ENCODE measurements around the gene ARHGAP12. TPM values are rescaled to one million over a fixed set of nuclear protein-coding genes. Genes with fewer than 3 reads are reported as not detected.
"Not testable (repeated sequence)": the region's sequence is repeated elsewhere in the genome, so short reads cannot be mapped to it uniquely, and the experiment has no call there.

Gene ARHGAP12
- polyA plus RNA-seq, 4 donors = 28.4 to 41.6 (median 37.4) TPM

DNA sequence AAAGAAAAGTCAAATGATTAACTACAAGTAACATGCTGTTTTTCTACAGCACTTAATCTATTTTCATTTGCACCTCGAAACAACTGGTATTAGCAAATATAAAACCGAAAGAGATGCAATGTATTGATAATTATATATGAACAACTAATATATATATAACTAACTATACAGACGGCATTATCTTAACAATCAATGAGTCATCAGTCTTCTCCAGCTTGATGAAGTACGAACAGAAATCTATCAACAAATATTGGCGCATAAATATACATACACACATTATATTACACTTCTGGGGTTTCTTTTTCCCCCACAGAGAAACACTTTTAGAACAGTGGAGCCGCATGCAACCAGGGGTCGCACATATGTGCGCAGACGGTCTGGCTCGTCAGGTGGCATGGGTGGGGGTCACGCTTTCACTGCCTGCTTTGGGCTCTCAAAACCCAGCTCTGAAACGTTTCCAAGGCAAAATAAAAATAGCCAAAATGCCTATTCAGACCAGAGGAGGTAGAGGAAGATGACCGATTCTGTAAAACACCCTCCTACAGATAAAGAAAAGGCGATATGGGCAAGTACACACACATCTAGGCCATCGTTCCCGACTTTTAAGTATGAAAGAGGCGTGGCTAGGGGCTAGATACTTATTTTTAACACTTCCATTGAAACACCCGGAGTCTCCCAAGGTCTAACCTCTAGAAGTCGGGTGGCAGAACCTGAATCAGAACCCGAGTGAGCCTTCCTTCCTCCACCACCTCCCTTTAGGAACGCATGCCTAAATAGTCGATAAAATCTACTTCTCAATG lies 1.7 kb downstream of the ARHGAP12 start:
- DNase-seq (ENCODE audit: low read depth in 4 of 4, low spot score in 3 of 4) = no peak

DNA sequence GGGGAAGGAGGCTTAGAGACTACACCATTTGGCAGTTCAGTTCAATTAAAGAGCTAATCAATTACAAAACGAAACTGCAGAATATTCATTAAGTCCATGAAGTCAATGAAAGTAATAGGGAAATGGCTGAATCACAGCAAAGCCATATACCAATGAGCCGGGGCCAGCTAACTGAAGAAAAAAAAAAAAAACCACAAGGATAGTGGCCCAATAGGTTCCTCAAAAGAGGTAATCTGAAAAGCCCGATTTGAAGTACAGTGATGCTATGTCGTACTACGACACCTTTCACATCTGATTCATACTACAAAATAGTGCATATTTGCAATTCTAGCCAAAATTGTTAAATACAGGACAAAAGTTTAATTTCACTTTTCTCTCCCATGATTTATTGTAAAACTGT lies 2.5 kb downstream of the ARHGAP12 start:
- DNase-seq (ENCODE audit: low read depth in 4 of 4, low spot score in 3 of 4) = no peak

DNA sequence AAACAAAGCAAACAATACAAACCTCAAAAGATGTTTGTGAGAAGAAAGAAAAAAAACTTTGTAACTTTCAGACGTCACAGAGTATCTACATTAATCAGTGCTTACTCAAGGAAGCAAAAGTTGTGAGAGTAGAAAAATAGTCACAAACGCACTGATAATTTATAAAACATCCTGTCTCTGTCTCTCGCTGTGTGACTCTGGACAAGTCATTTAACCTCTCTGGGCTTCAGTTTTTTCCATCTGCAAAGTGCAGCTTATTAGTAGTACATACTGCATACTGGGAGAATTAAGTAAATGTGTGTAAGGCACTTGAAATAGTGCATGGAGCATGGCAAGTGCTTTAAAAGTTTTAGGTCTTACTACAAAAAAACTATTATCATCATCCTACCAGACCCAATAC lies 3.8 kb downstream of the ARHGAP12 start:
- DNase-seq (ENCODE audit: low read depth in 4 of 4, low spot score in 3 of 4) = no peak

DNA sequence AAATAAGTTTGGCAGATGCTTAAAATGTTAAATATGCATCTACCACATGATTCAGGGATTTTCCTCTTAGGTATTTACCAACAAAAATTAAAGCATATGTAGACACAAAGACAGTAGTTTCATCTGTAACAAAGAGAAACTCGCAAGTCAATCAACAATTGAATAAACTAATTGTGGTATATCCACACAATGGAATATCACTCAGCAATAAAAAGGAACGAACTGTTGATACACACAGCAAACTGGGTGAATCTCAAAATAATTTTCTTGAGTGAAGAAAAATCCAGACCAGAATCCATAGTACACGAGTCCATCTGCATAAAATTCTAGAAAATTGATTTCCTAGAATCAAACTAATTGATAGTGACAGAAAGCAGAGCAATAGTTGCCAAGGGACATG lies 5.2 kb downstream of the ARHGAP12 start:
- no peak for DNase-seq (ENCODE audit: low read depth in 4 of 4, low spot score in 3 of 4)

DNA sequence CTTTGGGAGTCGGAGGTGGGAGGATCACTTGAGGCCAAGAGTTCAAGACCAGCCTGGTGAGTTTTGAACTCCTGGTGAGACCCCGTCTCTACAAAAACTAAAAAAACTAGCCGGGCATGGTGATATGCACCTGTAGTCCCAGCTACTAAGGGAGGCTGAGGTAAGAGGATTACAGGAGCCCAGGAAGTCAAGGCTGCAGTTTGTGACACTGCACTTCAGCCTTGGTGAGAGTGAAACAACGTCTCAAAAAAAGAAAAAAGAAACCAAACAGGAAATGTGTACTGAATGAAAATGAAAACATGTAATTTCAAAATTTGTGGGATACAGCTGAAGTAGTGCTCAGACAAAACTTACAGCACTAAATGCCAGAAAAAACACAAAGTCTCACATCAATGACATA lies 7.6 kb downstream of the ARHGAP12 start:
- DNase-seq (ENCODE audit: low read depth in 4 of 4, low spot score in 3 of 4) = no peak

DNA sequence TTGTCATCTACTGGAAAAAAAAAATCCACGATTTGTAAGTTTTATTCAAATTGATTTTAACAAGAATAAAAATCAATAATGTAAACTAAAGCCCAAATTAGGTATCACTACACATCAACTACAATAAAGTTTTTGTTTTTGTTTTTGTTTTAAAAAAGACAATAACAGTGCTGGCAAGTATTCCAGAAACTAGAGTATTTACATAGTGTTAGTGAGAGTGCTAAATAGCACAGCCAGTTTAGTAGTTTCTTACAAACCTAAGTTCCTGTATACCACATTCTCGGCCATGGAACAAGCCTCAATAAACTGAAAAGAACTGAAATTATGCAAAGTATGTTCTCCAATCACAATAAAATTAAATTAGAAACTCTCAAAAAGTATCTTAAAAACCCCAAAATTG lies 8.1 kb downstream of the ARHGAP12 start:
- no peak for DNase-seq (ENCODE audit: low read depth in 4 of 4, low spot score in 3 of 4)

DNA sequence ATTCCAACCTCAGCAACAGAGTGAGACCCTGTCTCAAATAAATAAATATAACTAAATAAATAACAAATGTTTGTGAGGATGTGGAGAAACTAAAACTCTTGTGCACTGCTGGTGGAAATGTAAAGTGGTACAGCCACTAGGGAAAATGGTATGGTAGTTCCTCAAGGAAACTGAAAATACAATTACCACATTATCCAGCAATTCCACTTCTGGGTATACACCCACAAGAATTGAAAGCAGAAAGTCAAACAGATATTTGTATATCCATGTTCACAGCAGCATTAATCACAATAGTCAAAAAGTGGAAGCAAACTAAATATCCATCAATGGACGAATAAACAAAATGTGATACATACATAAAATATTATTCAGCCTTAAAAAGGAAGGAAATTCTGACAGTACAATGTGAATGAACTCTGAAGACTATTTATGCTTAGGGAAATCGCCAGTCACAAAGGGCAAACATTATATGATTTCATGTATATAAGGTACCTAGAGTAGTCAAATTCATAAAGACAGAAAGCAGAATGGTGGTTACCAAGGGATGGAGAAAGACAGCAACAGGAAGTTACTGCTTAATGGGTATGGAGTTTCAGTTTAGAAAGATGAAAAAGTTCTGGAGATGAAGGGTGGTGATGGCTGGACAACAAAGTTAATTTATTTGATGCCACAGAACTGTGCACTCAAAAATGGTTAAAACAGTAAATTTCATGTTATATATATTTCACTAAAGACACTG lies 9.8 kb downstream of the ARHGAP12 start:
- no peak for DNase-seq (ENCODE audit: low read depth in 4 of 4, low spot score in 3 of 4)

DNA sequence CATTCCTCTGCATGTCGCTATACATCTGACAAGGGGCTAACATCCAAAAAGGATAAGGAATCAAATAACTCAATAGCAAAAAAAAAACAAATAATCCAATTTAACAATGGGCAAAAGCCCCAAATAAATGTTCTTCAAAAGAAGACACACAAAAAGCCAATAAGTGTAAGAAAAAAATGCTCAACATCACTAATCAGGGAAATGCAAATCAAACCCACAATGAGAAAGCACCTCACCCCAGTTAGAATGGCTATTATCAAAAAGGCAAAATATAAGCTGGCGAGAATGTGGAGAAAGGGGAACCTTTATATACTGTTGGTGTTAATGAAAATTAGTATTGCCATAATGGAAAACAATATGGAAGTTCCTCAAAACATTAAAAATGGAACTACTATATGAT lies 14.3 kb downstream of the ARHGAP12 start:
- DNase-seq (ENCODE audit: low read depth in 4 of 4, low spot score in 3 of 4) = no peak

DNA sequence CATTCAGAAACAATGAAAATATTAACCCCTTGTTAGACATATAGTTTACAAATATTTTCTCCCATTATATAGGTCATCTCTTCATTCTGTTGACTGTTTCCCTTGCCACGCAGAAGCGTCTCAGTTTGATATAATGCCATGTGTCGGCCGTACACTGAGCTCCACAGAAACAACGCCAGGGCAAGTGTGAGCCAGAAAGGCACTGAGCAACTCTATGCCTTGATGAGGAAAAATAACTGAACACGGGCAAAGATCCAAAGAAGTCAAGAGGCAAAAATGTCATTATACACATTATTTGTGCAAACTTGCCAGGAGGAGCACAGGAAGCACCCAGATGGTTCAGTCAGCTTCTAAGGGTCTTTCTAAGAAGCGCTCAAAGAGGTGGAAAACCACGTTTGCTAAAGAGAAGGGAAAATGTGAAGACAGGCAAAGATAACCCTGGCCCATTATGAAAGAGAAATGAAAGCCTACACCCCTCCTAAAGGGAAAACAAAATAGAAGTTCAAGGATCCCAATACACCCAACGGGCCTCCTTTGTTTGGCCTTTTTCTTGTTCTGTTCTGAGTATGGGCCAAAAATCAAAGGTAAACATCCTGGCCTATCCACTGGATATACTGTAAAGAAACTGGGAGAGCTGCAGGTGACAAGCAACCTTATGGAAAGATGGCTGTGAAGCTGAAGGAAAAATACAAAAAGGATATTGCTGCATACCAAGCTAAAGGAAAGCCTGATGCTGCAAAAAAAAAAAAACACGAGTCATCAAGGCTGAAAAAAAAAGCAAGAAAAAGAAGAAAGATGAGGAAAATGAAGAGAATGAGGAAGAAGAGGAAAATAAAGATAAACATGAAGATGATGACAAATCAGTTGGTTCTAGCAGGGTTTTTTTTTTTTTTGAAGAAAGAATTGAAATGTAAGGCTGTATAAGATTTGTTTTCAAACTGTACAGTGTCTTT lies 15.5 kb downstream of the ARHGAP12 start:
- DNase-seq (ENCODE audit: low read depth in 4 of 4, low spot score in 3 of 4) = no peak

DNA sequence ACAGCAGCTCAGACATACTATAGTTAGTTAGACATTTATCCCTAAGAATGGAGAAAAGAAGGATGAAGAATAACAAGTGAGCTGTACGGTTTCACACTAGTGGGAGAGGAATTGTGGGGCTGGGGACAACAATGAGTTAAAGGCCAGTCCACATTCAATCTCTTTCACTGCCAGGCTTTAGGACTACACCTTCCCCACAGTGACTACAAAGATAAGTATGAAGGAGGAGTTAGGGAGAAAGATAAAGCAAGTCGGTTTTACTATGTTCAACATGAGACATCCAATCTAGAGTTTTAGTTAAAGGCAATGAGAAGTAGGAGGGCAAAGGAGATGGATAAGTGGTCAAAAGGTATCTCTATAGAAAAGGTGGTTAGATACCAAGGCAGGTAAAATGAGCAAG lies 16.3 kb downstream of the ARHGAP12 start:
- DNase-seq (ENCODE audit: low read depth in 4 of 4, low spot score in 3 of 4) = no peak

DNA sequence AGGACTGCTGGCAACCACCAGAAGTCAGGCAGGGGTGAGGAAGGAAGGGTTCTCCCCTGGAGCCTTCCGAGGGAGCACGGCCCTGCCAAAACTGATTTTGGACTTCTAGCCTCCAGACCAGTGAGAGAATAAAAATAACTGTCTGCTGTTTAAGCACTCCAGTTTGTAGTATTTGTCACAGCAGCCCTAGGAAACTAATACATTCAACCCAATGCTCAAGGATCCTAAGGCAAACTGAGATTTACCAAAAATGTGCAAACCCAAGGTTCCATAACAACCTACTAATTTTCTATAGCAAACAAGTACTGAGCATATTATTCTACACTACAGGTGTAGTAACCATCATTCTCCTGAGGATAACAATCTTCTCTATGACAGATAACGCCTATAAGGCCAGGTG lies 18.6 kb downstream of the ARHGAP12 start:
- no peak for DNase-seq (ENCODE audit: low read depth in 4 of 4, low spot score in 3 of 4)

DNA sequence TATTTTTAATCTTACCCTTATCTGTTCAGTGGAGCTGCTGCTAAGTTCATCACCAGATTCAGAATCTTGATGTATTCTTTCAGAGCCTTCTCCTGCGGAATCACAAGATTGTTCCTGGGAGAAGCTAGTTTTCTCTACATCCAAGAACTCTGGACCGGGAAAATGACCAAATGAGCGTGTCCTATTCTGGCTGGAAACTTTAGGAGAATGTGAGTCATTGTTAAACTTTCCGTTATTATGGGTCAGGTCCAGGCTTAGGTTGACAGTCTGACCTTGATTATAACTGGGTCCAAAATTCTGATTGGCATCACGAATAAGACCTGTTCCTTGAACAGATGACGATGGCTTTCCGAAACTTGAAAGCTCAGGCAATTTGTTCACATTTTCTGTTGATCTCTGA lies 20.5 kb downstream of the ARHGAP12 start:
- DNase-seq (ENCODE audit: low read depth in 4 of 4, low spot score in 3 of 4) = no peak

DNA sequence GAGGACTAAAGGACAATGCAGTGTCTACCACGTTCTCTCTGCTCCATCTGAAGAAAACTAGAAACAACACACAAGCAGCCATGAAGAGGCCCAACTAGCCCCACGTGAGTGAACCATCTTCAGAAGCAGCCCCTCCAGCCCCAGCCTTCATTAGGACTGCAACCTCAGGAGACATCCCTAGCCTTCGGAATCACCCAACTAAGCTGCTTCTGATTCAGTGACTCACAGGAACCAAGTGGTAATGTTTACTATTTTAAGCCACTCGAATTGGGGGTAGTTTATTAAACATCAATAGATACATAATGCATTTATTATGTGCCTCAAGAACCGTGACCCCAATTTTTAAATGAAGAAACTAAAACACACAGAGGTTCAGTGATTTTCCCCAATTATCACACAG lies 22.6 kb downstream of the ARHGAP12 start:
- DNase-seq (ENCODE audit: low read depth in 4 of 4, low spot score in 3 of 4) = no peak

DNA sequence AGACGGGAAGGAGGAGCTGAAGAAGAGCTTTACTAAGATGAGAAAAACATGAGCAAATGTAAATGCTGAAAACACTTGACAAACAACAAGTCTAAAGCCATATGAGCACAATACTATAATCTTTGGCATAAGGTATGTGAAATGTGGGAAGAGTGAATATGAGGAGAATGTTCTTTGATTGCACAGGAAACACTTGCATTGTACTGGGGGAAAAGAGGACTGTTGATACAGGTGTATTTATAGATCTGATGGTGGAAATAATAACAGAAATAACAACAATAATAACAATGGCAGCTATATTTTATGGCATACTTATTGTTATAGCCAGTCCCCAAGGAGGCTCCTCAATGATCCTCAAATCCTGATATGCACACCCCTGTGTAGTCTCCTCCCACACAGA lies 23.0 kb downstream of the ARHGAP12 start:
- no peak for DNase-seq (ENCODE audit: low read depth in 4 of 4, low spot score in 3 of 4)

DNA sequence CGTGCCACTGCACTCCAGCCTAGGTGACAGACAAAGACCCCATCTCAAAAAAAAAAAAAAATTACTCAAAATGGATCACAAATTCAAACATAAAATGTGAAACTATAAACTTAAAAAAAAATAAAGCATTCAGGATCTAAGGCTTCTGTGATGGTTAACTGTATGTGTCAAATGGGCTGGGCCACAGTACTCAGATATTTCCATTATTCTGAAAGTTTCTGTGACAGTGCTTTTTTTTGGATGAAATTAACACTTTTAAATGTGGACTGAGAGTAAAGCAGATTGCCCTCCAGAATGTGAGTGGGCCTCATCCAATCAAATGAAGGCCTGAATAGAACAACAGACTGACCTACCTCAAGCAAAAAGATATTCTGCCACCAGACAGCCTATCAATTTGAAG lies 26.0 kb downstream of the ARHGAP12 start:
- no peak for DNase-seq (ENCODE audit: low read depth in 4 of 4, low spot score in 3 of 4)

DNA sequence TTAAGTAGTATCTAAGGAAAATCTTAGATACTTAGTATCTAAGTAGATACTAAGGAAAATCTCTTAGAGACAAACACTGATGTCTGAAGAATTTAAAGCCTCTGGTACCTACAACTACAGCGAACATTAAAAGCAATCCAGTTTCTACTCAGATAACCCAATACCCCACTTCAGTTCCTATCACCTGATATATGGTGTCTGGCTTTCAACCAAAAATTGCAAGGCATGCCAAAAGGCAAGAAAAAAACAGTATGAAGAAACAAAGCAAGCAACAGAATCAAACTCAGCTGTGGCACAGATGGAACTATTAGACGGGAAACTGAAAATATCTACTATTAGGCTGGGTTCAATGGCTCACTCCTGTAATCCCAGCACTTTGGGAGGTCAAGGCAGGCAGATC lies 31.1 kb downstream of the ARHGAP12 start:
- no peak for DNase-seq (ENCODE audit: low read depth in 4 of 4, low spot score in 3 of 4)

DNA sequence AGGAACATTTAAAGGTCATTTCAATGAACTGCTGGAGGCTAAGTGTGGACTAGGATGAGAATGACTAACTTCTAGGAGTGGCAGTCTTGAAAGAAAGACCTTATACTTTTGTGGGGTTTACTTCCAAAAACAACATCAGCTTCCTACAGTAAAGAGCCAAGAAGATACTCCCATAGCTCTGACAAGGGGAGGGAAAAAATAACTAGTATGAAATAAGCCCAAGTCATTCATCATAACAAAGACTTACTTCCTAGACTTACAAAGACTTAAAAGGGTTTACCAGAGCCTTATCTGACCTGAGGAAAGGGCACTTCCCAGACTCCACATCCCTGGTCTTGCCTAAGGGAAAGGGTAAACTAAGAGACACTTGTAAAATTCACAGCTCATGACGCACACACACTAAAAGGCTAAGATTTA lies 31.7 kb downstream of the ARHGAP12 start:
- DNase-seq (ENCODE audit: low read depth in 4 of 4, low spot score in 3 of 4) = no peak

DNA sequence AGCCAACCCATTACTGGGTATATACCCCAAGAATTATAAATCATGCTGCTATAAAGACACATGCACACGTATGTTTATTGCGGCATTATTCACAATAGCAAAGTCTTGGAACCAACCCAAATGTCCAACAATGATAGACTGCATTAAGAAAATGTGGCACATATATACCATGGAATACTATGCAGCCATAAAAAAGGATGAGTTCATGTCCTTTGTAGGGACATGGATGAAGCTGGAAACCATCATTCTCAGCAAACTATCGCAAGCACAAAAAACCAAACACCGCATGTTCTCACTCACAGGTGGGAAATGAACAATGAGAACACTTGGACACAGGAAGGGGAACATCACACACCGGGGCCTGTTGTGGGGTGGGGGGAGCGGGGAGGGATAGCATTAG lies 32.9 kb downstream of the ARHGAP12 start:
- not testable (repeated sequence) for DNase-seq (ENCODE audit: low read depth in 4 of 4, low spot score in 3 of 4)

DNA sequence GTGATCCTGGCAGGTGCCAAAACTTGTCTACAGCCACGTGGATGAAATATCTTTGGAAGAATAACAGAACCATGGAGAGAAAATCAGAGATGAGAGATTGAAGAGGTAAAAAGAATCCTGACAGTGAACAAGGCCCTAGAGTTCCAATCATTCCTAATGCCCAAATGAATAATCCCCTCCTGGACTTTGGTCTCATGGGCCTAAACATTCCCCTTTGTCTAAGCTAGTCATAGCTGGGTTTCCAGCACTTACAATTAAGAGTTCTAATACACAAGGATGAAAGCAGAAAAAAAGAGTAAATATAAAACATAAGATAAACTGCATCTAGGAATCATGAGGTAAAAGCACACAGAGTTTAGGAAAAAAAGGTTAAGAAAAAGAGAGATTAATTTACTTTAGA lies 40.2 kb downstream of the ARHGAP12 start:
- no peak for DNase-seq (ENCODE audit: low read depth in 4 of 4, low spot score in 3 of 4)

DNA sequence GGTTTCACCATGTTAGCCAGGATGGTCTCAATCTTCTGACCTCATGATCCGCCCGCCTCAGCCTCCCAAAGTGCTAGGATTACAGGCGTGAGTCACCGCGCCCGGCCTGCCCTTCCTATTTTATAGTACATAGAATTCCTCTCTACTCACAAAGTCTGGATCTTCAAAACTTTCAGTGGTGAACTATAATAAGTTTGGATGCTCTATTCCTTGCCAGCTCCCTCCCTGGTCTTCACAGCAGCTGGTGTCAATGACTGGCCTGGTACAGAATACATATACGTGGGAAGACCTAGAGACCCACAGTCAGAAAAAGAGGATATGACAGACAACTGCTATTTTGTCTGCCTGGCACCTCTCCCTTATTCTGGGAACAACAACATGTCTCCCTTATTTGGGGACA lies 40.8 kb downstream of the ARHGAP12 start:
- no peak for DNase-seq (ENCODE audit: low read depth in 4 of 4, low spot score in 3 of 4)

DNA sequence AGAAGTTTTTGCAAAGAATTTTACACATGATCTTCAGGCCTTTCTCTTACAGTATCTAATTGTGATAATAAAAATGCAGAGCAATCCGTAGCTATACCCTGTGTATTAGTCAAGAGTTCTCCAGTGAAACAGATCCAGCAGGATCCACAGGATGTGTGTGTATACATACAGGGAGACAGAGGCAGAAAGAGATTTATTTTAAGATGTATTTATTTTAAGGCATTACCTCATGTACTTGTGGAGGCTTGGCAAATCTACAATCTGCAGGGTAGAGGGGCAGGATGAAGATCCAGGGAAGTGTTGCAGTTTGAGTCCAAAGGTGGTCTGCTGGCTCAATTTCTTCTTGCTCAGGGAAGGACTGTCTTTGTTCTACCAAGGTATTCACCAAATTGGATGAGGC lies 41.7 kb downstream of the ARHGAP12 start:
- no peak for DNase-seq (ENCODE audit: low read depth in 4 of 4, low spot score in 3 of 4)

Measured in right renal pelvis (tissue), 4 donors.